K562 (cell line): ENCODE data around the gene CDKN2D.

Experiments
- AFF4 ChIP-seq: sonication (generic); formaldehyde crosslinking; IDR thresholded peaks from 2 replicates; pipeline ENCODE4 v1.8.0; 2023; ENCODE audit warnings: mild to moderate bottlenecking, missing genetic modification reagents
- CBX1 ChIP-seq: sonication (generic); IDR thresholded peaks from 2 replicates; pipeline ENCODE4 v1.6.1; 2016; ENCODE audit warnings: antibody characterized with exemption, low read depth, mild to moderate bottlenecking
- CCAR2 ChIP-seq: fragments of 200-400 bp; formaldehyde crosslinking; IDR thresholded peaks from 2 replicates; pipeline ENCODE4 v1.6.1; 2017; ENCODE audit warnings: mild to moderate bottlenecking, low read depth, low read length
- MTA3 ChIP-seq: fragments of 450-650 bp; formaldehyde crosslinking; IDR thresholded peaks from 2 replicates; pipeline ENCODE4 v1.6.1; 2017; ENCODE audit warnings: mild to moderate bottlenecking, borderline replicate concordance
- NFYB ChIP-seq: IDR thresholded peaks from 2 replicates; pipeline ENCODE4 v1.6.1; 2011; ENCODE audit warnings: mild to moderate bottlenecking, moderate library complexity; ENCODE audit not compliant: insufficient read length; ENCODE audit errors: extremely low read depth
- POLR2A ChIP-seq: fragments of 450-650 bp; conservative IDR thresholded peaks from 2 replicates; pipeline ENCODE4 v1.6.1; 2016
- RAD21 ChIP-seq, 2 experiments: fragments of 250-450 bp in 1 of 2; fragments of 450-650 bp in 1 of 2; sonication (Bioruptor Pico) in 1 of 2; formaldehyde crosslinking in 1 of 2; IDR thresholded peaks in 1 of 2; conservative IDR thresholded peaks in 1 of 2; 2 replicates each; pipeline versions ENCODE4 v1.4.0 to v1.8.0; 2020 to 2022; ENCODE audit warnings: mild to moderate bottlenecking in 2 of 2, moderate library complexity in 1 of 2
- RBM17 ChIP-seq: fragments of 200-400 bp; formaldehyde crosslinking; IDR thresholded peaks from 2 replicates; pipeline ENCODE4 v1.6.1; 2017; ENCODE audit warnings: low read depth, mild to moderate bottlenecking, low read length, borderline replicate concordance
- YY1 ChIP-seq, 3 experiments: IDR thresholded peaks; 2 replicates each; pipeline ENCODE4 v1.6.1; 2011; ENCODE audit warnings: low read length in 2 of 3, mild to moderate bottlenecking in 2 of 3, moderate library complexity in 2 of 3, borderline replicate concordance in 1 of 3, control low read depth in 1 of 3, low read depth in 1 of 3; ENCODE audit not compliant: insufficient read depth in 3 of 3, insufficient replicate concordance in 2 of 3, control insufficient read depth in 1 of 3, insufficient read length in 1 of 3; ENCODE audit errors: extremely low read depth in 1 of 3
- ZNF644 ChIP-seq: fragments of 200-800 bp; sonication (Bioruptor generic); IDR thresholded peaks from 2 replicates; pipeline ENCODE4 v1.6.1; 2016; ENCODE audit warnings: low read depth, missing genetic modification characterization, missing compliant biosample characterization

- TF ChIP-seq RBM17: no peak
- TF ChIP-seq RAD21 (CRISPR knock-in tag; conservative IDR thresholded peaks at IDR 0.05 in 1 of 2, IDR thresholded peaks at IDR 0.05 in 1 of 2): no peak
- no peak for TF ChIP-seq AFF4 (CRISPR knock-in tag)
- TF ChIP-seq YY1 (IDR thresholded peaks at IDR 0.05; ENCODE audit: borderline replicate concordance in 1 of 3, control insufficient read depth in 1 of 3, extremely low read depth in 1 of 3, insufficient read depth in 3 of 3, insufficient read length in 1 of 3, insufficient replicate concordance in 2 of 3, low read depth in 1 of 3, low read length in 2 of 3): no peak
- TF ChIP-seq POLR2A: no peak
- no peak for TF ChIP-seq CBX1
- no peak for TF ChIP-seq MTA3
- TF ChIP-seq ZNF644 (tag): no peak
- TF ChIP-seq NFYB: no peak
- TF ChIP-seq CCAR2: no peak
Observed at GRCh38 chr19:10549733-10550132, 19.0 kb downstream of the CDKN2D start.
